CD4-positive, alpha-beta T cell treated with Interleukin-4 for 1 hour (primary cell): ENCODE results near the gene JUND.
A peak's percentile ranks its signal among the peaks of the same experiment; 100 is the strongest.

Experiments used
- DNase-seq, 2 donors: peaks; one replicate each; pipeline ENCODE4 v3.0.0-alpha.2; 2020 to 2022

Gene JUND

DNA sequence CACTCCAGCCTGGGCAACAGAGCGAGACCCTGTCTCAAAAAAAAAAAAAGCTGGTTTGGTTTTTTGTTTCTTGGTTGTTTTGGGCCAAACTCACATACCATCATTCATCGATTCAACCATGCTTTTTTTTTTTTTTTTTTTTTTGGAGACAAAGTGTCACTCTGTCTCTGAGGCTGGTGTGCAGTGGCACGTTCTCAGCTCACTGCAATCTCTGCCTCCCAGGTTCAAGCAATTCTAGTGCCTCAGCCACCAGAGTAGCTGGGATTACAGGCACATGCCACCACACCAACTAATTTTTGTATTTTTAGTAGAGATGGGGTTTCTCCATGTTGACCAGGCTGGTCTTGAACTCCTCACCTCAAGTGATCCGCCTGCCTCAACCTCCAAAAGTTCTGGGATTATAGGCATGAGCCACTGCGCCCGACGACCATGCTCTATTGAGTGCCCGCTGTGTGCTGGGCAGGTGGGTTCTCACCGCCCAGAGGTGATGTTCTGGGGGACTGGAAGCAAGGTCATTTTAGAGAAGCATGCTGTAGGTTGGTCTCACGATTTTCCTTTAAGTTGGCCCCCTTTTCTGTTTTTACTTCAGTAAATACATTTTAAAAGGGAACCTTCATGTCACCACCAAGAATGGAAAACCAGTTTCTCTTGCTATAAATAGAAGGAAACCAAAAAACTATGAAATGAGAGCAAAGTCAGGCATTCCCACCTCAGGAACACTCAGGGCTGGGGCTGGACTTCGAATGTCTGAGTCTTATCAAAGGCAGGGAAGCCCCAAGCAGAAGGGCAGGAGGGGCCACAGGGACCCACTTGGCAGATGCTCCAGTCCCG, 8.3 kb upstream of the JUND start:
- no peak for DNase-seq

DNA sequence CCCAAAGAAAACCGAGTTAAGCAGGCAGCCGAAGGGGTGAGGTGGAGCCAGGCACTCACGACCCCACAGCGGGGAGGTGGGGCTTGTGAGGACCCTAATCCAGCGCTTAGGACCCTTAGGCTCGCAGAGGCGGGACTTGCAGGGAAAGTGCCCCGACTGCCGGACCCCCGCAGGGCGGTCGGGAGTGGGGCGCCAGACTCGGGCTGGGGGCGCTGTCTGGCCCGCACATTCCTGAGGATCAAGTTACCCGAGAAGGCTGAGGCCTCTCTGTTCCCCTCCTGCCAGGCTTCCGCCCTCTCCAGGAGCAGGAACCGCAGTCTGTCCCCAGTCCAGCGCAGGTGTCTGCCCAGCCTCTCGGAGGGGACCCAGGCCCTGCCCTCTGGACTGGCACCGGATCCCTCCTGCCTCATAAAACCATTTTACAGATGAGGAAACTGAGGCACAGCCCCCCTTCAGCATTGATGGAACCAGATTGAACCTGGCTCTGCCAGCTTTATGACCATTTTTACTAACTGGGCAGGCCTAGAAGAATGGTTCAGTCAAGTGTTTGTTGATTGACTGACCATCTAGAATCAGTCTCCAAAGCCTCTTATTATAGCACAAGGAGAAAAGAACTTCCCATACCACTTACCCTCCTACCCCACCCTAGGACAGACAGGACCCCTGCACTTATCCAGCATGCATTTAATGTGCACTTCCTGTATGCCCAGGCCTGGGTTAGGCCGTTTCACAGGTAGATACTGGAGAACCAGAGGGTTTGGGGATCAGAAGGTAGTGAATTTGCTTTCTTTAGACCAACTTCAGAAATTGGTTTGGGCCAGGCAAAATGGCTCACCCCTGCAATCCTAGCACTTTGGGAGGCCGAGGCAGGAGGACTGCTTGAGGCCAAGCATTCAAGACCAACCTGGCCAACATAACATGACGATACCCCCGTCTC, 6.7 kb upstream of the JUND start:
- no peak for DNase-seq

GRCh38 chr19:18286973-18287635, 5.7 kb upstream of the JUND start:
- DNase-seq: no peak

- DNase-seq: no peak
Observed at GRCh38 chr19:18284712-18285360, 3.4 kb upstream of the JUND start.

GRCh38 chr19:18283338-18283737, 1.9 kb upstream of the JUND start:
- peak in 1 of 2 donors; percentile 22 for DNase-seq

GRCh38 chr19:18282788-18283141, 1.3 kb upstream of the JUND start:
- peak; percentile 45 to 50 for DNase-seq

DNA sequence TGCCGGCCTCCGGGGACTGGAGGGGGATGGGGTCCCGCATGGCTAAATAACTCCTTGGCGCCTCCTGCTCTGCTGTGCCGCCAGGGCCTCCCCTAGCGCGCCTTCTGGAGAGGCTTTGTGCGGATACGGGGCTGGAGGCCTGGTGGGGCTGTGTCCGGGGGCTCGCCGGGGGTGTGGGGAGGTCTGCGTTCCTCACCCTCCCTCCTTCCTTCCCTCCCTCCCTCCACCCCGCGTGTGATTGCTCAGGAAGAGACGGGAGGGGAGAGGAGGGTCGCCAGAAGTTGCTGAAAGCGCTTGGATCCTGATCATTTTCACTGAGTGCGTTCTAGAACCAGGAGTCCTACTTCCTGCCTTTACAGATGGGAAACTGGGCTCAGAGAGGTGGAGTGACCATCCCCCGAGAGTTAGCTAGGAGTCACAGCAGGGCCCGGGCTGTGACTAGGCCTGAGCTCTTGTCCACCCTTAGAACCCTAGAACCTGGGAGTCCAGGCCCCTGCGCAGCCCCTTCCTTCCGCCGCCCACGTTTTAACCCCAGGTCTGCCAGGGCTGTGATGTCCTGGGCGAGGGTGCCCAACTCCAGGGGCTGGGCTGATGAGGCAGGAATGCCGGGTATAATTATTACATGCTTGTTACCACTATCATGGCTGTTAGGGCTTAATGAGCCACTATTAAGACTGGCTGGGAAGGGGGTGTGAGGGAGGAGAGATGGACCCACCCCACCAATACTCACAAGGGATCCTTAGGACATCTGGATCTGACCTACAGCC, 782 bp upstream of the JUND start:
- DNase-seq: no peak

DNA sequence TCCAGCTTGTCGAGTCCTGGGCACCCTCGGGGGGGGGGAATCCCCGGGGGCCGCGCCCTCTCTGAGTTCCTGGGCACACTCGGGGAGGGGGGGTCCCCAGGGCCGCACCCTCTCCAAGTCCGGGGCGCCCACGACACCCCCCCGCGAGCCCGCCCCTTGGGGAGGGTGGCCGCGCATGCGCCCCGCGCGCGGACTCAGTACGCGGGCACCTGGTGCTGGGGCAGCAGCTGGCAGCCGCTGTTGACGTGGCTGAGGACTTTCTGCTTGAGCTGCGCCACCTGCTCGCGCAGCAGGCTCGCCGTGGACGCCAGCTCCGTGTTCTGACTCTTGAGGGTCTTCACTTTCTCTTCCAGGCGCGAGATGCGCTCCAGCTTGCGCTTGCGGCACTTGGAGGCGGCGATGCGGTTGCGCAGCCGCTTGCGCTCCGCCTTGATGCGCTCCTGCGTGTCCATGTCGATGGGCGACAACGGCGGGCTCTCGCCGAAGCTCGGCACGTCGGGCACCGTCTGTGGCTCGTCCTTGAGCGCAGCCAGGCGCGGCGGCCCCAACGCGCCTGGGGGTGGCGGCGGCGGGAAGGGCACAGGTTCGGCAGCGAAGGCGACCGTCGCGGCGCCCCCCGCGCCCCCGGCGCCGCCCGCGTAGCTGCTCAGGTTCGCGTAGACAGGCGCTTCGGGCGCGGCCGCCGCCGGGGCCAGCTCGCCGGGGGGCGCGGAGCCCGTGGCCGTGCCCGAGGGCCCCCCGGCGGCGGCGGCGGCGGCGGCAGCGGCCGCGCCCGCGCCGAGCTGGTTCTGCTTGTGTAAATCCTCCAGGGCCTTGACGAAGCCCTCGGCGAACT, 958 bp downstream of the JUND start:
- peak; percentile 87 for DNase-seq

DNA sequence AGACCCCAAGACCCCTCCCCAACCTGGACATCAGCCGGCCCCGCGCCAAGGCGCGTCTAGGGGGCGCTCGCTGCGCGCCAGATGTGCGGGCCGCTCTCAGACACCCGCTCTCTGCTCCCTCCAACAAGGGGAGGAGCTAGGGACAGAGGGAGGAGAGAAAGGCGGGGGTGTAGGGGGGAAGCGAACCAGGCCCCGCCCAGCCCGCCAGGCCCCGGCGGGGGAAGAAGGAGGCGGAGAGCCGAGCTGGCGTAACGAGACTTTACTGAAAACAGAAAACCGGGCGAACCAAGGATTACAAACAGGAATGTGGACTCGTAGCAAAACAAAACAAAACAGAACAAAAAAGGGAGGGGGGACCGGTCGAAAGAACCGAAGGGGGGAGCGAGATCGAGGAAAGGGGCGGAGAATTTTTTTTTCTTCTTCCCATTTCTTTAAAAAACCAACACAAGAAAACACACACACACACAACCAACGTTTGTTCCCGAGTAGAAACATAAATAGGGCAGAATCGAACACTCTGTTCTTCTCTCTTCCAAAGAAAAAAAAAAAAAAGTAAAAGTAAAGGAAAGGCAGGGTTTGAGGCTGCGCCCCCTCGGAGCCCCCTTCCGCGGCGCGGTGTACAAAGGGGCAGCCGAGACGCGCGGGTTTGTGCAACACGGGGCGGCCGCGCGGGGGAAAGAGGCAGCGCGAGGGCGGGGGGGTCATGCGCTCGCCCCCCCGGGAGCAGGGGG, 1.7 kb downstream of the JUND start:
- peak; percentile 93 to 95 for DNase-seq

- DNase-seq: no peak
Observed at GRCh38 chr19:18279266-18279515, 2.2 kb downstream of the JUND start.

- DNase-seq: peak; percentile 75
Observed at GRCh38 chr19:18278521-18279265, 2.7 kb downstream of the JUND start.

- peak; percentile 59 to 71 for DNase-seq
Observed at GRCh38 chr19:18274781-18275356, 6.6 kb downstream of the JUND start.

DNA sequence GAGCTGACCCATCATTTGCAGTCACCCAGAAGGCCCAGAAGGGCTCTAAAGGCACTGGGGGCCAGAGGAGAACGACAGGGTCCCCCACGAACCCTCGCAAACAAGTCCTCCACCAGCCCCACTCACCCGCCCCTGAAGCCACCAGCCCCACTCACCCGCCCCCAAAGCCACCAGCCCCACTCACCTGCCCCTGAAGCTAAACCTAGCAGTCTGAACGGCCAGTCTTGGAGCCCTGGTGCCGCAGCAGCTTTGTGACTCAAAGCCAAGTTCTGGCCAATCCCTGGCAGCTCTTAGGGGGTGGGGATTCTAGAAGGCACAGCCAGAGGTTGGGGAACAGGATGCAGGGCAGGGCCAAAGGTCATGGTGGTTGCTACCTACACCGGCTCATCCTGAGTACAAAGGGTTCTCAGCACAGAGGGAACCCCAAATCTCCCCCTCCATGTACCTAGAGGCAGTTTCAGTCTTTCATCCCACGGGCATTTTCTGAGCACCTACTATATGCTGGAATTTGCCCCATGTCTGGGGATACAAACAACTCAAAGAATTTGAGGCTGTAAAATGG, 7.1 kb downstream of the JUND start, which contains the start of gene IQCN:
TSS of gene IQCN (minus strand) at position 234 of the 562 bp plus-strand sequence. CDS start 4,974 bp downstream, outside the sequence.
- peak; percentile 67 to 68 for DNase-seq

GRCh38 chr19:18273561-18274218, 7.7 kb downstream of the JUND start:
- DNase-seq: peak; percentile 28 to 44

DNA sequence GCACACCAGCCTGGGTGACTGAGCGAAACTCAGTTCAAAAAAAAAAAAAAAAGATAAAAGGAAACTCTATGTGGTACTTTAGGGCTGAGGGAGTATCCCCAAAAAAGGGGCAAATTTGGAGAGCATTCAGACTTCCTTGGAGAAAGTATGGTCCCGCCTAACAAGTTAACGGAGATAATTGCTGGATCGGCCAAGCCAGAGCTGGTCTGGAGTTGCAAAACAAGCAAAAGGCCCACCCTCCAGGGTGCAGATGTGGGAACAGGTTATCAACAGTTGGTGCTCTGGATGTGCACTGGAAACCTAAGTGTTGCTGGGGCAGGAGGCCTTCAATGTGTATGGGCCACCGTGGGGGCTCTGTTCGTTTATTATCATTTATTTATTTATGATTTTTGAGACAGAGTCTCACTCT, 10.0 kb downstream of the JUND start:
- peak; percentile 44 to 56 for DNase-seq

DNA sequence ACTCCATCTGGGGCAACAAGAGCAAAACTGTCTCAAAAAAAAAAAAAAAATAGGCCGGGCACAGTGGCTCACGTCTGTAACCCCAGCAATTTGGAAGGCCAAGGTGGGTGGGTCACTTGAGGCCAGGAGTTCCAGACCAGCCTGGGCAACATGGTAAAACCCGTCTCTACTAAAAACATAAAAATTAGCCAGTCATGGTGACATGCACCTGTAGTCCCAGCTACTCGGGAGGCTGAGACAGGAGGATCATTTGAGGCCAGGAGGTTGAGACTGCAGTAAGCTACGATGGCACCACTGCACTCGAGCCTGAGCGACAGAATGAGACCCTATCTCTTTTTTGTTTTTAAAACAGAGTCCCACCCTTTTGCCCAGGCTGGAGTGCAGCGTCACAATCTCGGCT, 11.1 kb downstream of the JUND start:
- peak in 1 of 2 donors; percentile 19 for DNase-seq

DNA sequence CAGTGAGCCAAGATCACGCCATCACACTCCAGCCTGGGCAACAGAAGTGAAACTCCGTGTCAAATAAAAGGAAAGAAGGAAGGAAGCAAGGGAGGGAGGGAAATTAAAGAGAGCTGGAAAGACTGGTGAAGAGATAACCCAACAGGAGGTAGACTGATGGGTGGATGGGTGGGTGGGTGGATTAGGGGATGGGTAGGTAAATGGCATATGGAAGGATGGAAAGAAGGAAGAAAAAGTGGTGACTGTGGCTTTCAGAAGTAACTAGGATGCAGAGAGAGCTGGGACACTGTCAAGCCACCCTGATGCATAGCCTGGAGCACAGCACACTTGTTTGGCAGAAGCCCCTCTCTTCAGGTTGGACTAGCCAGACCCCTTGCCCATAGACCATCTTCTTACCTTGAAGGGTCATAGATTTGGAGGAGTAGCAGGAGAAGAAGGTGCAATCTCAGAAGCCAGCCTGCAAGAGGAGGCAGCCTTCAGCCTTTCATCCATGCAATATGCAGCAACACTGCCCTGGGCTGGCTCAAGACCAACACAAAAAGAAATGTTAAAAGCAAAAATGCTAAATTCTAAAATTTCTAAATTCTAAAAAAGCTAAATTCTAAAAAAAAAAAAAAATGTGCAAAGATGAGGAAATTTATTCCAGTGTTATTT, 12.2 kb downstream of the JUND start:
- DNase-seq: peak in 1 of 2 donors; percentile 4
